ENCODE data around the gene SYNPO. TPM values are rescaled to one million over a fixed set of nuclear protein-coding genes. Genes with fewer than 3 reads are reported as not detected.

Gene SYNPO
- total and polyA plus RNA-seq, 2 experiments from 2014 or later: 7.1 to 8.4 TPM

DNA sequence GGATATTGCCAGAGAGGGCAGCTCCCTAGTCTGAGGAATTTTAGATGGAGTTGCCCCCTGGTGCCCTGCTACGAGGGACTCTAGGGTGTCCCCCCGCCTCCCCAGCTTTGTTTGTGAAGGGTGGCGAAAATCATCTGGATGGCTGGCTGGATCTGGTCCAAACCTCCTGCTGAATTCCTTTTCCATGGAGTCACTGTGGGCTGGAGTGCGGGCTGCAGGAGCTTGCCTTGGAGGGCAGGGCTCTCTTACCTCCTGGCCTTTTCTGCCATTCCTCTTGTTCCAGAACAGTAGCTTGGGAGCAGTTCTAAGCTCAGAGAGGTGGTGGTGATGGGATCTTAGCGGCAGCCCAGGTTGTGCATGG, 2.1 kb downstream of the SYNPO start:
- H3K79me2 ChIP-seq: peaks cover 49% of the 10 kb centered on the region
- WGBS (ENCODE audit: low lambda C conversion rate, missing lambda C conversion rate): 49% methylated on average over 5 of the region's 5 CpGs

DNA sequence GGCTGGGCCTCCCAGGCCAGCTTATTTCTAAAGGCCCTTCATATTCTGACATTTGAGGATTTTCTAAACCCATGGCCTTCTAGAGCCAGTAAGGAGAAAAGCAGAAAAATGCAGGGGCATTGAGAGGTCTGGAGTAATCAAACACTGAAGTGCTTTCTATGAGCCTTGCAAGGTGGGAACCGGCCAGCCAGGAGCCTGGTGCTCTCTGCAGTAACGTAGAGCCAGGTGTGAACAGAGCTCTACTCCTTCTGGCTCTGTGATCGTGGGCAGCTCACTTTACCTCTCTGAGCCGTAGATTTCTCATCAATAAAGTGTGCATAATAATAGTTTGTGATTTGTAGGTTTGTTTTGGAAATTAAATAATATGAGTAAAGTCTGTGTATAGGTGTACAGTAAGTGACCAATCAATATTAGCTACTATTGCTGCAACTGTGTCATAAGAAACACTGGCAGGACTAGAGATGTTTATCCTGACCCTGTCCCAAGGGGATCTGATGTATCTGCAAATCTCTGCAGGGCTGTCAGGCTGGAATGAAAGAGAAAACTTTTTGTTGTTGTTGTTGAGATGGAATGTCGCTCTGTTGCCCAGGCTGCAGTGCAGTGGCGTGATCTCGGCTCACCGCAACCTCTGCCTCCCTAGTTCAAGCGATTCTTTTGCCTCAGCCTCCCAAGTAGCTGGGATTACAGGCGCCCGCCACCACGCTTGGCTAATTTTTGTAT, 2.7 kb downstream of the SYNPO start:
- no peaks in the 10 kb centered on the region for H3K9me3 ChIP-seq (ENCODE audit: low read depth)
- H3K9me2 ChIP-seq (replicated peaks; ENCODE audit: insufficient read depth): no peaks in the 10 kb centered on the region
- peaks cover 49% of the 10 kb centered on the region for H3K79me2 ChIP-seq
- no peak overlapping the region for H2AFZ ChIP-seq
- DNase-seq (ENCODE audit: low spot score): no peak
- no peak for TF ChIP-seq EZH2 (IDR thresholded peaks at IDR 0.05; ENCODE audit: borderline replicate concordance)
- TF ChIP-seq, protein P1, sequence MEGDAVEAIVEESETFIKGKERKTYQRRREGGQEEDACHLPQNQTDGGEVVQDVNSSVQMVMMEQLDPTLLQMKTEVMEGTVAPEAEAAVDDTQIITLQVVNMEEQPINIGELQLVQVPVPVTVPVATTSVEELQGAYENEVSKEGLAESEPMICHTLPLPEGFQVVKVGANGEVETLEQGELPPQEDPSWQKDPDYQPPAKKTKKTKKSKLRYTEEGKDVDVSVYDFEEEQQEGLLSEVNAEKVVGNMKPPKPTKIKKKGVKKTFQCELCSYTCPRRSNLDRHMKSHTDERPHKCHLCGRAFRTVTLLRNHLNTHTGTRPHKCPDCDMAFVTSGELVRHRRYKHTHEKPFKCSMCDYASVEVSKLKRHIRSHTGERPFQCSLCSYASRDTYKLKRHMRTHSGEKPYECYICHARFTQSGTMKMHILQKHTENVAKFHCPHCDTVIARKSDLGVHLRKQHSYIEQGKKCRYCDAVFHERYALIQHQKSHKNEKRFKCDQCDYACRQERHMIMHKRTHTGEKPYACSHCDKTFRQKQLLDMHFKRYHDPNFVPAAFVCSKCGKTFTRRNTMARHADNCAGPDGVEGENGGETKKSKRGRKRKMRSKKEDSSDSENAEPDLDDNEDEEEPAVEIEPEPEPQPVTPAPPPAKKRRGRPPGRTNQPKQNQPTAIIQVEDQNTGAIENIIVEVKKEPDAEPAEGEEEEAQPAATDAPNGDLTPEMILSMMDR (IDR thresholded peaks at IDR 0.05; ENCODE audit: poor library complexity): no peak
- TF ChIP-seq EZH2phosphoT487 (IDR thresholded peaks at IDR 0.05; ENCODE audit: low read depth, severe bottlenecking, unreplicated experiment): no peak
- no peaks in the 10 kb centered on the region for H3K27me3 ChIP-seq
- no peaks in the 10 kb centered on the region for H4K20me1 ChIP-seq (ENCODE audit: insufficient read depth, poor library complexity, severe bottlenecking)
- H3K4me3 ChIP-seq: no peak overlapping the region
- H3K27ac ChIP-seq: peak overlapping the region; percentile 54
- 91% methylated on average over 12 of the region's 12 CpGs for WGBS (ENCODE audit: low lambda C conversion rate, missing lambda C conversion rate)
- H3K4me2 ChIP-seq: peak overlapping the region; percentile 67
- H3K36me3 ChIP-seq (replicated peaks; ENCODE audit: insufficient read depth, low read depth): no peaks in the 10 kb centered on the region
- peaks cover 74% of the 10 kb centered on the region for H3K4me1 ChIP-seq (ENCODE audit: insufficient read depth)

More for the DNA sequence above, 2.1 kb downstream of the SYNPO start:
- Histone ChIP-seq H3K4me2 (peak overlapping the region; percentile 67), H4K20me1 (ENCODE audit: insufficient read depth, poor library complexity, severe bottlenecking) (no peaks in the 10 kb centered on the region), H3K27ac (peak overlapping the region; percentile 86), H3K27me3 (no peaks in the 10 kb centered on the region), H3K4me1 (ENCODE audit: insufficient read depth) (peaks cover 79% of the 10 kb centered on the region), H3K4me3 (no peak overlapping the region), H3K9me3 (ENCODE audit: low read depth) (no peaks in the 10 kb centered on the region), H3K9me2 (replicated peaks; ENCODE audit: insufficient read depth) (no peaks in the 10 kb centered on the region), H3K36me3 (replicated peaks; ENCODE audit: insufficient read depth, low read depth) (no peaks in the 10 kb centered on the region), H2AFZ (no peak overlapping the region)
- TF ChIP-seq, protein P1 (IDR thresholded peaks at IDR 0.05; ENCODE audit: poor library complexity): no peak
- no peak for TF ChIP-seq EZH2 (IDR thresholded peaks at IDR 0.05; ENCODE audit: borderline replicate concordance)
- TF ChIP-seq EZH2phosphoT487 (IDR thresholded peaks at IDR 0.05; ENCODE audit: low read depth, severe bottlenecking, unreplicated experiment): no peak
- peak; percentile 82 for DNase-seq (ENCODE audit: low spot score)

DNA sequence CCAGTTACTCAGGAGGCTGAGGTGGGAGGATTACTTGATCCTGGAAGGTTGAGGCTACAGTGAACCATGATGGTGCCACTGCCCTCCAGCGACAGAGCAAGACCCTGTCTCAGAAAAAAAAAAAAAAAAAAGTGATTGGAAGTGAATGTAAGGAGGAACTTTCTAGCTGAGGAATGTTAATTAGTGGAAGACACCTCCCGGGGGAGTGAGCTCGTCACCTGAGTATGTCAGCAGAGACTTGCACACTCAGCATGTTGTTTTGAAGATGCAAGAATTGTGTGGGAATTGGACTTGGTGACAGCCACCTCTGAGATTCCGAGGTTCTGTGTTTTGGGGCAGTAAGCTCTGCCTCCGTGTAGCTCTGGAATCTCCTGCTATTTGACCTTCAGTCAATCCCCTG, 3.6 kb downstream of the SYNPO start:
- Histone ChIP-seq H3K27ac (peak overlapping the region; percentile 45), H3K79me2 (peaks cover 49% of the 10 kb centered on the region), H3K27me3 (no peaks in the 10 kb centered on the region), H3K9me3 (ENCODE audit: low read depth) (no peaks in the 10 kb centered on the region), H3K4me3 (no peak overlapping the region), H4K20me1 (ENCODE audit: insufficient read depth, poor library complexity, severe bottlenecking) (no peaks in the 10 kb centered on the region), H3K4me2 (peak overlapping the region; percentile 29), H3K4me1 (ENCODE audit: insufficient read depth) (peaks cover 65% of the 10 kb centered on the region), H3K9me2 (replicated peaks; ENCODE audit: insufficient read depth) (no peaks in the 10 kb centered on the region), H2AFZ (no peak overlapping the region), H3K36me3 (replicated peaks; ENCODE audit: insufficient read depth, low read depth) (no peaks in the 10 kb centered on the region)
- WGBS (ENCODE audit: low lambda C conversion rate, missing lambda C conversion rate): 68% methylated on average over 5 of the region's 5 CpGs
- no peak for DNase-seq (ENCODE audit: low spot score)
- no peak for TF ChIP-seq EZH2 (IDR thresholded peaks at IDR 0.05; ENCODE audit: borderline replicate concordance)
- TF ChIP-seq EZH2phosphoT487 (IDR thresholded peaks at IDR 0.05; ENCODE audit: low read depth, severe bottlenecking, unreplicated experiment): no peak
- TF ChIP-seq, protein P1 (IDR thresholded peaks at IDR 0.05; ENCODE audit: poor library complexity): no peak

Measured in hepatocyte (in vitro differentiated cells).